Panc1 (cell line): Measurements from ENCODE around the gene VHLL. TPM values are rescaled to one million over a fixed set of nuclear protein-coding genes. Genes with fewer than 3 reads are reported as not detected.

Source experiments
- ATAC-seq: fragments of 200-7000 bp; cut with Tn5 transposase; 2 replicates; pipeline ENCODE4 v1.9.1; 2020; ENCODE audit warnings: mild to moderate bottlenecking, moderate library complexity
- BruUV-seq: library from RNA; stranded (reverse); fragments of 400-500 nt; replicated peaks from 2 replicates; lab custom pipeline; 2021; lab: Mats Ljungman, UMichigan
- CTCF ChIA-PET: fragments of 300-600 bp; sonication (Branson Sonifier 250); formaldehyde crosslinking; loops from one replicate; lab custom pipeline; 2022; ENCODE audit warnings: antibody characterized with exemption; lab: Charles Lee
- POLR2A ChIA-PET: fragments of 300-600 bp; sonication (Branson Sonifier 250); formaldehyde crosslinking; loops from one replicate; lab custom pipeline; 2022; ENCODE audit warnings: antibody characterized with exemption; lab: Charles Lee
- DNase-seq: peaks from one replicate; pipeline ENCODE4 v3.0.0-alpha.2; 2010; ENCODE audit warnings: low read depth, low spot score
- H3K27ac ChIP-seq: 2 replicates; pipeline ENCODE4 v1.5.1; 2011; ENCODE audit warnings: mild to moderate bottlenecking, low read length, inconsistent platforms
- H3K27me3 ChIP-seq: fragments of 200-500 bp; sonication (Bioruptor generic); 2 replicates; pipeline ENCODE4 v1.6.0; 2014; ENCODE audit warnings: low read length, inconsistent platforms; ENCODE audit not compliant: control insufficient read depth, insufficient read depth
- H3K36me3 ChIP-seq: fragments of 200-500 bp; sonication (Bioruptor generic); 2 replicates; pipeline ENCODE4 v1.5.1; 2014; ENCODE audit warnings: inconsistent platforms, mild to moderate bottlenecking, low read length, moderate library complexity; ENCODE audit not compliant: control insufficient read depth, insufficient read depth
- H3K4me1 ChIP-seq: 2 replicates; pipeline ENCODE4 v1.5.1; 2011; ENCODE audit warnings: inconsistent platforms, mild to moderate bottlenecking, low read length, moderate library complexity; ENCODE audit not compliant: control insufficient read depth, insufficient read depth
- H3K4me3 ChIP-seq, 2 experiments: 2 replicates each; pipeline ENCODE4 v1.5.1; 2011 to 2012; ENCODE audit warnings: low read depth in 2 of 2, low read length in 2 of 2, mild to moderate bottlenecking in 2 of 2, inconsistent platforms in 1 of 2, moderate library complexity in 1 of 2
- H3K9me3 ChIP-seq: fragments of 200-500 bp; sonication (Bioruptor generic); 2 replicates; pipeline ENCODE4 v1.5.1; 2014; ENCODE audit warnings: low read depth, mild to moderate bottlenecking, inconsistent platforms, low read length, moderate library complexity; ENCODE audit not compliant: control insufficient read depth, insufficient read depth
- CTCF ChIP-seq: fragments of 450-650 bp; IDR thresholded peaks from 2 replicates; pipeline ENCODE4 v1.5.1; 2017; ENCODE audit warnings: mild to moderate bottlenecking
- POLR2AphosphoS5 ChIP-seq: IDR thresholded peaks from 2 replicates; pipeline ENCODE4 v1.6.1; 2012; ENCODE audit warnings: mild to moderate bottlenecking, low read depth, low read length, moderate library complexity
- SIN3A ChIP-seq: IDR thresholded peaks from 2 replicates; pipeline ENCODE4 v1.6.1; 2012; ENCODE audit warnings: low read depth, mild to moderate bottlenecking, low read length, moderate library complexity, borderline replicate concordance; ENCODE audit not compliant: insufficient read depth
- TCF7L2 ChIP-seq: IDR thresholded peaks from 2 replicates; pipeline ENCODE4 v1.6.1; 2011; ENCODE audit warnings: mild to moderate bottlenecking, low read depth, low read length, inconsistent platforms
- in situ Hi-C: cut with HindIII; loops from 2 replicates; pipeline ENCODE4 v1.10.0; 2016; ENCODE audit warnings: low sequenced_read_pairs, low pct_unique_long_range_greater_than_20kb
- intact Hi-C: fragments of 100-400 bp; cut with micrococcal nuclease; formaldehyde crosslinking; loops from one replicate; pipeline ENCODE4 v1.10.0; 2022; ENCODE audit not compliant: unreplicated experiment
- total RNA-seq: library from RNA; stranded (reverse); gene quantifications from one replicate; pipeline ENCODE4 v1.2.1, GENCODE V29; 2021; ENCODE audit not compliant: unreplicated experiment
- TF ChIP-seq, protein P1 (sequence below), 2 experiments: IDR thresholded peaks; 2 replicates each; pipeline ENCODE4 v1.6.1; 2011 to 2012; ENCODE audit warnings: low read depth in 2 of 2, control low read depth in 1 of 2, low read length in 1 of 2, mild to moderate bottlenecking in 1 of 2, moderate library complexity in 1 of 2; ENCODE audit not compliant: insufficient read depth in 1 of 2

The VHLL gene
- total RNA-seq, 1 experiment from 2014 or later, result 0.28 TPM

DNA sequence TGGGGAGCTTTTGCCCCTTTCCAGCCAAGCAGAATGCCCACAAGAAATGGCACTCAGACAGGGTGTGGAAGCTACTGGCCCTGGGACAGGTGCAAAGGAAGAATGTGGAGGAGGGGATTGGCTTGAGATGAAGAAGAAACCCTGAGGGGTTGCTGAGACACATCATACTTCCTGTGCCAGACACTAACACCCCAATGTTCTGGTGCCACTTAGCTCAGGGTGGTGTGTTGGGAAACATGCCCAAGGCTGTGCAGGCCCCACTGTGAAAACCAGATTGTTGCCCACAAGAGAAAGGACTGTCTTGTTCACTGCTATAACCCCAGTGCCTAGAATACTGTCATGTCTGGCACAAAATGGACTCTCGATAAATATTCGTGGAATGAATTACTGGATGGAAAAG lies 41.4 kb downstream of the VHLL start:
- peaks cover 3% of the 10 kb centered on the region; the same call in 1 of the 2 replicates for H3K4me1 ChIP-seq
- in situ Hi-C loops (no loop called here), intact Hi-C loops (no loop called here)
- POLR2A ChIA-PET, result no interaction called here
- TF ChIP-seq CTCF, result no peak
- no peak for TF ChIP-seq SIN3A
- TF ChIP-seq, protein P1, sequence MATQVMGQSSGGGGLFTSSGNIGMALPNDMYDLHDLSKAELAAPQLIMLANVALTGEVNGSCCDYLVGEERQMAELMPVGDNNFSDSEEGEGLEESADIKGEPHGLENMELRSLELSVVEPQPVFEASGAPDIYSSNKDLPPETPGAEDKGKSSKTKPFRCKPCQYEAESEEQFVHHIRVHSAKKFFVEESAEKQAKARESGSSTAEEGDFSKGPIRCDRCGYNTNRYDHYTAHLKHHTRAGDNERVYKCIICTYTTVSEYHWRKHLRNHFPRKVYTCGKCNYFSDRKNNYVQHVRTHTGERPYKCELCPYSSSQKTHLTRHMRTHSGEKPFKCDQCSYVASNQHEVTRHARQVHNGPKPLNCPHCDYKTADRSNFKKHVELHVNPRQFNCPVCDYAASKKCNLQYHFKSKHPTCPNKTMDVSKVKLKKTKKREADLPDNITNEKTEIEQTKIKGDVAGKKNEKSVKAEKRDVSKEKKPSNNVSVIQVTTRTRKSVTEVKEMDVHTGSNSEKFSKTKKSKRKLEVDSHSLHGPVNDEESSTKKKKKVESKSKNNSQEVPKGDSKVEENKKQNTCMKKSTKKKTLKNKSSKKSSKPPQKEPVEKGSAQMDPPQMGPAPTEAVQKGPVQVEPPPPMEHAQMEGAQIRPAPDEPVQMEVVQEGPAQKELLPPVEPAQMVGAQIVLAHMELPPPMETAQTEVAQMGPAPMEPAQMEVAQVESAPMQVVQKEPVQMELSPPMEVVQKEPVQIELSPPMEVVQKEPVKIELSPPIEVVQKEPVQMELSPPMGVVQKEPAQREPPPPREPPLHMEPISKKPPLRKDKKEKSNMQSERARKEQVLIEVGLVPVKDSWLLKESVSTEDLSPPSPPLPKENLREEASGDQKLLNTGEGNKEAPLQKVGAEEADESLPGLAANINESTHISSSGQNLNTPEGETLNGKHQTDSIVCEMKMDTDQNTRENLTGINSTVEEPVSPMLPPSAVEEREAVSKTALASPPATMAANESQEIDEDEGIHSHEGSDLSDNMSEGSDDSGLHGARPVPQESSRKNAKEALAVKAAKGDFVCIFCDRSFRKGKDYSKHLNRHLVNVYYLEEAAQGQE (IDR thresholded peaks at IDR 0.05; ENCODE audit: insufficient read depth in 1 of 2, low read depth in 2 of 2, low read length in 1 of 2), result no peak
- no peak for TF ChIP-seq POLR2AphosphoS5
- TF ChIP-seq TCF7L2, result no peak
- CTCF ChIA-PET, result no interaction called here
- H3K4me3 ChIP-seq, result no peak overlapping the region
- no peak for DNase-seq
- H3K27ac ChIP-seq, result no peak overlapping the region
- no peaks in the 10 kb centered on the region for H3K9me3 ChIP-seq
- no peaks in the 10 kb centered on the region for H3K27me3 ChIP-seq
- BruUV-seq, result no TSS peak
- peaks cover 17% of the 10 kb centered on the region for H3K36me3 ChIP-seq
- no peak for ATAC-seq

- ATAC-seq, result no peak
- in situ Hi-C loops (no loop called here), intact Hi-C loops (no loop called here)
- no peak for DNase-seq
- no peaks in the 10 kb centered on the region for H3K4me1 ChIP-seq
- no TSS peak for BruUV-seq
- no peaks in the 10 kb centered on the region for H3K27me3 ChIP-seq
- no peak overlapping the region for H3K27ac ChIP-seq
- TF ChIP-seq, protein P1 (IDR thresholded peaks at IDR 0.05; ENCODE audit: insufficient read depth in 1 of 2, low read depth in 2 of 2, low read length in 1 of 2), result no peak
- no peak for TF ChIP-seq POLR2AphosphoS5
- no peak for TF ChIP-seq CTCF
- TF ChIP-seq TCF7L2, result no peak
- TF ChIP-seq SIN3A, result no peak
- peaks cover 7% of the 10 kb centered on the region for H3K36me3 ChIP-seq
- CTCF ChIA-PET, result no interaction called here
- no peaks in the 10 kb centered on the region for H3K9me3 ChIP-seq
- H3K4me3 ChIP-seq, result no peak overlapping the region
- POLR2A ChIA-PET, result no interaction called here
These were observed 45.5 kb downstream of the VHLL start for GRCh38 chr1:156253634-156254033.
